HCT116 (cell line): Measurements from ENCODE around the gene RPL39L. TPM values are rescaled to one million over a fixed set of nuclear protein-coding genes. Genes with fewer than 3 reads are reported as not detected.

Source experiments
- ATAC-seq: fragments of 200-7000 bp; cut with Tn5 transposase; 2 replicates; pipeline ENCODE4 v1.9.1; 2020; ENCODE audit warnings: mild to moderate bottlenecking, moderate library complexity
- BruUV-seq: library from RNA; stranded (reverse); fragments of 400-500 nt; replicated peaks from 2 replicates; lab custom pipeline; 2021; lab: Mats Ljungman, UMichigan
- CTCF ChIA-PET: fragments of 300-600 bp; sonication (Branson Sonifier 250); formaldehyde crosslinking; loops from one replicate; lab custom pipeline; 2021; ENCODE audit warnings: antibody characterized with exemption; lab: Charles Lee
- POLR2A ChIA-PET: fragments of 300-600, 350-600 bp; sonication (Branson Sonifier 250); formaldehyde crosslinking; loops from one replicate; lab custom pipeline; 2021; ENCODE audit warnings: antibody characterized with exemption; lab: Charles Lee
- RAD21 ChIA-PET, 2 experiments: fragments of 300-600 bp; sonication (Branson Sonifier 250); formaldehyde crosslinking; loops; one replicate each; lab custom pipeline; 2023; ENCODE audit warnings: low total read pairs in 2 of 2; ENCODE audit not compliant: uncharacterized antibody in 2 of 2, unreplicated experiment in 2 of 2, low non-redundant PET in 1 of 2; lab: Charles Lee
- DNase-seq: peaks from one replicate; pipeline ENCODE4 v3.0.0-alpha.2; 2010; ENCODE audit warnings: low read depth, low spot score
- H2AFZ ChIP-seq: fragments of 200-600 bp; shearing (Covaris generic), sonication (generic); 2 replicates; pipeline ENCODE4 v1.6.1; 2017; ENCODE audit warnings: low read depth, mixed run types, mixed read lengths, antibody characterized with exemption, low read length; ENCODE audit not compliant: poor library complexity, severe bottlenecking
- H3K27ac ChIP-seq: 2 replicates; pipeline ENCODE4 v1.5.1; 2012; ENCODE audit warnings: low read depth, low read length
- H3K27me3 ChIP-seq: fragments of 200-600 bp; sonication (generic); 2 replicates; pipeline ENCODE4 v1.6.1; 2016; ENCODE audit warnings: mixed run types, low read length, mixed read lengths; ENCODE audit not compliant: insufficient read depth
- H3K36me3 ChIP-seq, 2 experiments: fragments of 200-500 bp in 1 of 2; fragments of 200-600 bp in 1 of 2; sonication (Bioruptor generic) in 1 of 2; sonication (generic) in 1 of 2; 2 replicates each; pipeline versions ENCODE4 v1.5.1 to v1.6.1; 2014 to 2016; ENCODE audit warnings: low read length in 2 of 2, inconsistent platforms in 1 of 2, mixed read lengths in 1 of 2, mixed run types in 1 of 2; ENCODE audit not compliant: insufficient read depth in 2 of 2, control insufficient read depth in 1 of 2
- H3K4me1 ChIP-seq, 2 experiments: fragments of 200-600 bp in 1 of 2; sonication (generic) in 1 of 2; 2 replicates each; pipeline versions ENCODE4 v1.5.1 to v1.6.1; 2012 to 2017; ENCODE audit warnings: low read length in 2 of 2, inconsistent platforms in 1 of 2, mild to moderate bottlenecking in 1 of 2, mixed read lengths in 1 of 2, mixed run types in 1 of 2, moderate library complexity in 1 of 2; ENCODE audit not compliant: insufficient read depth in 2 of 2, control insufficient read depth in 1 of 2
- H3K4me2 ChIP-seq: fragments of 200-600 bp; sonication (generic); 2 replicates; pipeline ENCODE4 v1.6.1; 2017; ENCODE audit warnings: mixed run types, low read length, mixed read lengths
- H3K4me3 ChIP-seq, 2 experiments: fragments of 200-600 bp in 1 of 2; sonication (generic) in 1 of 2; replicated peaks in 1 of 2; 2 replicates each; pipeline ENCODE4 v1.5.1; 2011 to 2016; ENCODE audit warnings: low read length in 2 of 2, control low read depth in 1 of 2, low read depth in 1 of 2, mild to moderate bottlenecking in 1 of 2, mixed read lengths in 1 of 2, mixed run types in 1 of 2
- H3K79me2 ChIP-seq: fragments of 200-600 bp; sonication (generic); 2 replicates; pipeline ENCODE4 v1.6.1; 2017; ENCODE audit warnings: mild to moderate bottlenecking, mixed run types, low read length, moderate library complexity, mixed read lengths; ENCODE audit not compliant: insufficient read depth
- H3K9ac ChIP-seq: fragments of 200-600 bp; sonication (generic); 2 replicates; pipeline ENCODE4 v1.6.1; 2016; ENCODE audit warnings: low read length, mixed read lengths
- H3K9me2 ChIP-seq: fragments of 200-600 bp; sonication (generic), shearing (Covaris generic); 2 replicates; pipeline ENCODE4 v1.6.1; 2017; ENCODE audit warnings: mixed run types, mild to moderate bottlenecking, moderate library complexity; ENCODE audit not compliant: insufficient read depth
- H3K9me3 ChIP-seq, 2 experiments: fragments of 200-500 bp in 1 of 2; fragments of 200-600 bp in 1 of 2; sonication (Bioruptor generic) in 1 of 2; sonication (generic) in 1 of 2; 2 replicates each; pipeline ENCODE4 v1.6.1; 2014 to 2017; ENCODE audit warnings: low read length in 2 of 2, mixed read lengths in 2 of 2, inconsistent platforms in 1 of 2, low read depth in 1 of 2, mild to moderate bottlenecking in 1 of 2, mixed run types in 1 of 2, moderate library complexity in 1 of 2; ENCODE audit not compliant: control insufficient read depth in 1 of 2, insufficient read depth in 1 of 2
- H4K20me1 ChIP-seq: fragments of 200-600 bp; sonication (generic), shearing (Covaris generic); 2 replicates; pipeline ENCODE4 v1.6.1; 2017; ENCODE audit warnings: mixed run types, mild to moderate bottlenecking, moderate library complexity; ENCODE audit not compliant: insufficient read depth
- ATF3 ChIP-seq: IDR thresholded peaks from 2 replicates; pipeline ENCODE4 v1.6.1; 2012
- CBX3 ChIP-seq: IDR thresholded peaks from 2 replicates; pipeline ENCODE4 v1.6.1; 2012; ENCODE audit warnings: low read depth
- CEBPB ChIP-seq: IDR thresholded peaks from 2 replicates; pipeline ENCODE4 v1.6.1; 2012; ENCODE audit warnings: low read depth
- EGR1 ChIP-seq: IDR thresholded peaks from 2 replicates; pipeline ENCODE4 v1.6.1; 2012; ENCODE audit warnings: low read depth
- EZH2phosphoT487 ChIP-seq: fragments of 200-600 bp; IDR thresholded peaks from 2 replicates; pipeline ENCODE4 v1.6.1; 2018; ENCODE audit warnings: antibody characterized with exemption, borderline replicate concordance
- MAX ChIP-seq: IDR thresholded peaks from 2 replicates; pipeline ENCODE4 v1.6.1; 2012
- RAD21 ChIP-seq: IDR thresholded peaks from 2 replicates; pipeline ENCODE4 v1.6.1; 2012; ENCODE audit warnings: low read depth, mild to moderate bottlenecking
- SIN3A ChIP-seq: IDR thresholded peaks from 2 replicates; pipeline ENCODE4 v1.6.1; 2012; ENCODE audit warnings: low read depth
- SP1 ChIP-seq: IDR thresholded peaks from 2 replicates; pipeline ENCODE4 v1.6.1; 2012; ENCODE audit warnings: low read depth
- SRF ChIP-seq: IDR thresholded peaks from 2 replicates; pipeline ENCODE4 v1.6.1; 2012; ENCODE audit warnings: low read depth
- YY1 ChIP-seq: IDR thresholded peaks from 2 replicates; pipeline ENCODE4 v1.6.1; 2011; ENCODE audit warnings: low read length, low read depth, moderate library complexity, mild to moderate bottlenecking; ENCODE audit not compliant: insufficient replicate concordance; ENCODE audit errors: extremely low read depth
- ZFX ChIP-seq: fragments of 450-650 bp; IDR thresholded peaks from 2 replicates; pipeline ENCODE4 v1.6.1; 2017
- ZNF274 ChIP-seq: fragments of 200-500 bp; sonication (Bioruptor generic); IDR thresholded peaks from 2 replicates; pipeline ENCODE4 v1.6.1; 2014; ENCODE audit warnings: mild to moderate bottlenecking, low read depth, low read length, inconsistent platforms
- intact Hi-C: fragments of 100-400 bp; cut with micrococcal nuclease; formaldehyde crosslinking; loops from 2 replicates; pipeline ENCODE4 v1.10.0; 2022
- total RNA-seq: library from RNA; stranded (reverse); gene quantifications from one replicate; pipeline ENCODE4 v1.2.1, GENCODE V29; 2021; ENCODE audit not compliant: unreplicated experiment
- TF ChIP-seq, protein P1 (sequence below), 3 experiments: fragments of 200-600 bp in 1 of 3; sonication (generic) in 1 of 3; IDR thresholded peaks in 2 of 3; conservative IDR thresholded peaks in 1 of 3; 2 replicates each; pipeline ENCODE4 v1.5.1; 2012 to 2017; ENCODE audit warnings: low read depth in 2 of 3, low read length in 2 of 3, antibody characterized with exemption in 1 of 3, borderline replicate concordance in 1 of 3, control low read depth in 1 of 3, mild to moderate bottlenecking in 1 of 3, mixed read lengths in 1 of 3, mixed run types in 1 of 3, moderate library complexity in 1 of 3; ENCODE audit not compliant: insufficient read depth in 1 of 3
- TF ChIP-seq, protein P2 (sequence below): IDR thresholded peaks from 2 replicates; pipeline ENCODE4 v1.6.1; 2012; ENCODE audit warnings: low read depth

RPL39L gene
- total RNA-seq, 1 experiment from 2014 or later: not detected

DNA sequence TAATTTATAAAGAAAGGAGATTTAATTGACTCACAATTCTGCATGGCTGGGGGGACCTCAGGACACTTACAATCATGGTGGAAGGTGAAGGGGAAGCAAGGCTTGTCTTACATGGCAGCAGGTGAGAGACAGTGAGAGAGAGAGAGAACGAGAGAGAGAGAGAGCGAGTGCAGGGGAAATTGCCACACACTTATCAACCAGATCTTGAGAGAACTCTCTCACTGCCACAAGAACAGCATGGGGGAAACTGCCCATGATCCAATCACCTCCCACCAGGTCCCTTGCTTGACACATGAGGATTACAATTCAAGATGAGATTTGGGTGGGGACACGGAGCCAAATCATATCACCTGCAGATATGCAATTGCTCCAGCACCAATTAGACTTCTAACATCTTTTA lies 7.1 kb upstream of the RPL39L start:
- no peaks in the 10 kb centered on the region; a peak in 1 of 4 replicates for H3K9me3 ChIP-seq
- H3K4me3 ChIP-seq: no peak overlapping the region
- no peak overlapping the region for H3K9ac ChIP-seq
- intact Hi-C loops: no loop called here
- no peaks in the 10 kb centered on the region for H3K9me2 ChIP-seq
- no peaks in the 10 kb centered on the region for H3K79me2 ChIP-seq
- no peak overlapping the region for H3K4me2 ChIP-seq
- no peak overlapping the region for H3K27ac ChIP-seq
- no peak for ATAC-seq
- no peaks in the 10 kb centered on the region for H3K4me1 ChIP-seq
- POLR2A ChIA-PET: no interaction called here
- no peaks in the 10 kb centered on the region for H4K20me1 ChIP-seq
- CTCF ChIA-PET: no interaction called here
- no peaks in the 10 kb centered on the region for H3K36me3 ChIP-seq
- RAD21 ChIA-PET: no interaction called here
- no peak for DNase-seq
- no peak overlapping the region for H2AFZ ChIP-seq
- TF ChIP-seq SP1 (no peak), SRF (no peak)
- TF ChIP-seq, protein P1, sequence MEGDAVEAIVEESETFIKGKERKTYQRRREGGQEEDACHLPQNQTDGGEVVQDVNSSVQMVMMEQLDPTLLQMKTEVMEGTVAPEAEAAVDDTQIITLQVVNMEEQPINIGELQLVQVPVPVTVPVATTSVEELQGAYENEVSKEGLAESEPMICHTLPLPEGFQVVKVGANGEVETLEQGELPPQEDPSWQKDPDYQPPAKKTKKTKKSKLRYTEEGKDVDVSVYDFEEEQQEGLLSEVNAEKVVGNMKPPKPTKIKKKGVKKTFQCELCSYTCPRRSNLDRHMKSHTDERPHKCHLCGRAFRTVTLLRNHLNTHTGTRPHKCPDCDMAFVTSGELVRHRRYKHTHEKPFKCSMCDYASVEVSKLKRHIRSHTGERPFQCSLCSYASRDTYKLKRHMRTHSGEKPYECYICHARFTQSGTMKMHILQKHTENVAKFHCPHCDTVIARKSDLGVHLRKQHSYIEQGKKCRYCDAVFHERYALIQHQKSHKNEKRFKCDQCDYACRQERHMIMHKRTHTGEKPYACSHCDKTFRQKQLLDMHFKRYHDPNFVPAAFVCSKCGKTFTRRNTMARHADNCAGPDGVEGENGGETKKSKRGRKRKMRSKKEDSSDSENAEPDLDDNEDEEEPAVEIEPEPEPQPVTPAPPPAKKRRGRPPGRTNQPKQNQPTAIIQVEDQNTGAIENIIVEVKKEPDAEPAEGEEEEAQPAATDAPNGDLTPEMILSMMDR (IDR thresholded peaks at IDR 0.05 in 2 of 3, conservative IDR thresholded peaks at IDR 0.05 in 1 of 3; ENCODE audit: borderline replicate concordance in 1 of 3, insufficient read depth in 1 of 3, low read depth in 2 of 3, low read length in 2 of 3): no peak
- no peaks in the 10 kb centered on the region for H3K27me3 ChIP-seq
- BruUV-seq: no TSS peak

DNA sequence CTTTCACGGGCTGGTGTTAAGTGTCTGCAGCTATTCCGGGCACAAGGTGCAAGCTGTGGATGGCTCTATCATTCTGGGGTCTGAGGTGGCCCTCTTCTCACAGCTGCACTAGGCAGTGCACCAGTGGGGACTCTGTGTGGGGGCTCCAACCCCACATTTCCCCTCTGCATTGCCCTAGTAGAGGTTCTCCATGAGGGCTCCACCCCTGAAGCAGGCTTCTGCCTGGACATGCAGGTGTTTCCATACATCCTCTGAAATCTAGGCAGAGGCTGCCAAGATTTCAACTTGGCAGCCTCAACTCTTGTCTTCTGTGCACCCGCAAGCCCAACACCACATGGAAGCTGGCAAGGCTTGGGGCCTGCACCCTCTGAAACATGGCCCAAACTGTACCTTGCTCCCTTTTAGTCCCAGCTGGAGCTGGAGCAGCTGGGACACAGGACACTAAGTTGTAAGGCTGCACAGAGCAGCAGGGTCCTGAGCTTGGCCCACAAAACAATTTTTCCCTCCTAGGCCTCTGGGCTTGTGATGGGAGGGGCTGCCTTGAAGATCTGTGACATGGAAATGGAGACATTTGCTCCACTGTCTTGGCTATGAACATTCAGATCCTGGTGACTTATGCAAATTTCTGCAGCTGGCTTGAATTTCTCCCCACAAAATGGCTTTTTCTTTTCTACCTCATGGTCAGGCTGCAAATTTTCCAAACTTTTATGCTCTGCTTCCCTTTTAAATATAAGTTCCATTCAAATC lies 6.0 kb upstream of the RPL39L start:
- POLR2A ChIA-PET: no interaction called here
- Histone ChIP-seq H3K9me2 (no peaks in the 10 kb centered on the region), H3K36me3 (no peaks in the 10 kb centered on the region), H2AFZ (no peak overlapping the region), H3K4me3 (no peak overlapping the region), H3K9ac (no peak overlapping the region), H3K9me3 (no peaks in the 10 kb centered on the region; a peak in 1 of 4 replicates), H3K27ac (no peak overlapping the region), H3K79me2 (no peaks in the 10 kb centered on the region), H4K20me1 (no peaks in the 10 kb centered on the region), H3K4me1 (no peaks in the 10 kb centered on the region), H3K4me2 (no peak overlapping the region), H3K27me3 (no peaks in the 10 kb centered on the region)
- ATAC-seq: no peak
- CTCF ChIA-PET: no interaction called here
- no TSS peak for BruUV-seq
- DNase-seq: no peak
- RAD21 ChIA-PET: no interaction called here
- intact Hi-C loops: no loop called here
- TF ChIP-seq CBX3 (no peak), ZNF274 (no peak), MAX (no peak), CEBPB (no peak), YY1 (no peak), ZFX (no peak), EZH2phosphoT487 (no peak), ATF3 (no peak), SRF (no peak), RAD21 (no peak), EGR1 (no peak), SIN3A (no peak)
- TF ChIP-seq, protein P2, sequence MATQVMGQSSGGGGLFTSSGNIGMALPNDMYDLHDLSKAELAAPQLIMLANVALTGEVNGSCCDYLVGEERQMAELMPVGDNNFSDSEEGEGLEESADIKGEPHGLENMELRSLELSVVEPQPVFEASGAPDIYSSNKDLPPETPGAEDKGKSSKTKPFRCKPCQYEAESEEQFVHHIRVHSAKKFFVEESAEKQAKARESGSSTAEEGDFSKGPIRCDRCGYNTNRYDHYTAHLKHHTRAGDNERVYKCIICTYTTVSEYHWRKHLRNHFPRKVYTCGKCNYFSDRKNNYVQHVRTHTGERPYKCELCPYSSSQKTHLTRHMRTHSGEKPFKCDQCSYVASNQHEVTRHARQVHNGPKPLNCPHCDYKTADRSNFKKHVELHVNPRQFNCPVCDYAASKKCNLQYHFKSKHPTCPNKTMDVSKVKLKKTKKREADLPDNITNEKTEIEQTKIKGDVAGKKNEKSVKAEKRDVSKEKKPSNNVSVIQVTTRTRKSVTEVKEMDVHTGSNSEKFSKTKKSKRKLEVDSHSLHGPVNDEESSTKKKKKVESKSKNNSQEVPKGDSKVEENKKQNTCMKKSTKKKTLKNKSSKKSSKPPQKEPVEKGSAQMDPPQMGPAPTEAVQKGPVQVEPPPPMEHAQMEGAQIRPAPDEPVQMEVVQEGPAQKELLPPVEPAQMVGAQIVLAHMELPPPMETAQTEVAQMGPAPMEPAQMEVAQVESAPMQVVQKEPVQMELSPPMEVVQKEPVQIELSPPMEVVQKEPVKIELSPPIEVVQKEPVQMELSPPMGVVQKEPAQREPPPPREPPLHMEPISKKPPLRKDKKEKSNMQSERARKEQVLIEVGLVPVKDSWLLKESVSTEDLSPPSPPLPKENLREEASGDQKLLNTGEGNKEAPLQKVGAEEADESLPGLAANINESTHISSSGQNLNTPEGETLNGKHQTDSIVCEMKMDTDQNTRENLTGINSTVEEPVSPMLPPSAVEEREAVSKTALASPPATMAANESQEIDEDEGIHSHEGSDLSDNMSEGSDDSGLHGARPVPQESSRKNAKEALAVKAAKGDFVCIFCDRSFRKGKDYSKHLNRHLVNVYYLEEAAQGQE: no peak
